Psoas muscle (tissue), 8 donors: ENCODE data around the gene TMEM60. TPM values are rescaled to one million over a fixed set of nuclear protein-coding genes. Genes with fewer than 3 reads are reported as not detected.

Experiments used
- ATAC-seq, 4 donors: fragments of 200-7000 bp; cut with Tn5 transposase; one replicate each; pipeline ENCODE4 v1.9.1; 2020; ENCODE audit warnings: moderate library complexity in 3 of 4, mild to moderate bottlenecking in 2 of 4
- DNase-seq, 2 donors: peaks; one replicate each; pipeline ENCODE4 v3.0.0-alpha.2; 2020
- H3K27ac ChIP-seq: fragments of 200-600 bp; one replicate; pipeline ENCODE4 v1.8.0; 2022
- H3K27me3 ChIP-seq, 3 donors: fragments of 200-600 bp in 1 of 3; one replicate each; pipeline versions ENCODE4 v1.6.1 to v1.8.0; 2013 to 2022; ENCODE audit warnings: low read length in 2 of 3, mild to moderate bottlenecking in 2 of 3, moderate library complexity in 1 of 3; ENCODE audit not compliant: insufficient read depth in 3 of 3
- H3K36me3 ChIP-seq, 2 donors: fragments of 200-600 bp in 1 of 2; one replicate each; pipeline versions ENCODE4 v1.6.1 to v1.8.0; 2013 to 2022; ENCODE audit warnings: low read depth in 1 of 2, mild to moderate bottlenecking in 1 of 2, moderate library complexity in 1 of 2; ENCODE audit not compliant: insufficient read depth in 1 of 2
- H3K4me1 ChIP-seq: fragments of 200-600 bp; one replicate; pipeline ENCODE4 v1.8.0; 2022
- H3K4me3 ChIP-seq: fragments of 200-600 bp; one replicate; pipeline ENCODE4 v1.8.0; 2022; ENCODE audit warnings: mild to moderate bottlenecking
- H3K9me3 ChIP-seq: fragments of 200-600 bp; one replicate; pipeline ENCODE4 v1.8.0; 2022
- CTCF ChIP-seq: fragments of 200-600 bp; IDR thresholded peaks from one replicate; pipeline ENCODE4 v1.8.0; 2022; ENCODE audit warnings: antibody characterized with exemption
- WGBS, 3 donors: extraction: QIAGEN DNeasy Blood & Tissue Kit; methylation state at CpG; one replicate each; pipeline versions ENCODE4 v1.1.6 to v1.1.7; 2013; 5-methylcytosine and 5-hydroxymethylcytosine counted together
- intact Hi-C, 2 donors: fragments of 100-400 bp; cut with DNase I; formaldehyde crosslinking; loops; one replicate each; pipeline versions ENCODE4 v1.11.0 to v1.14.2; 2022
- polyA plus RNA-seq, 3 donors: library from polyadenylated mRNA; stranded (reverse); fragments of 200-250 nt; gene quantifications; one replicate each; pipeline ENCODE4 v1.2.3, GENCODE V29; 2013
- total RNA-seq, 4 donors: library from RNA; stranded (reverse); fragmentation: NEBNext Ultra II Directional in 2 of 4; extraction: Animal tissue kit (Norgen Biotek cat#: 25700) in 2 of 4; gene quantifications; one replicate each; pipeline versions ENCODE4 v1.2.1 to v1.2.4, GENCODE V29; 2021 to 2023
- donor health status: healthy with polysubstance abuse.
- donor health status: DM: no; HTN: no; CAD: no; lungs with moderate emphysema.
- donor health status: Bipolar disorder and iron deficiency.
- donor health status: healthy.
- donor health status: DM: yes; HTN: yes; CAD: no.
- donor health status: DM: no; HTN: no; CAD: no.
- donor health status: DM: no; HTN: no; CAD: no.
- donor health status: DM: yes; HTN: yes; CAD: no.

TMEM60 gene
- total and polyA plus RNA-seq, 7 donors = 7.7 to 39.3 (median 13.8) TPM

GRCh38 chr7:77783111-77783510, 15.1 kb downstream of the TMEM60 start:
- Histone ChIP-seq H3K4me3 (no peak overlapping the region), H3K27me3 (no peaks in the 10 kb centered on the region), H3K4me1 (peaks cover 13% of the 10 kb centered on the region), H3K27ac (no peak overlapping the region), H3K9me3 (peaks cover 6% of the 10 kb centered on the region), H3K36me3 (peaks cover 0 to 40% of the 10 kb centered on the region in 2 donors)
- no peak for DNase-seq
- TF ChIP-seq CTCF = no peak
- 97 to 100% (median 98%) methylated on average over 1 of the region's 1 CpG for WGBS, 3 donors
- no peak for ATAC-seq
- intact Hi-C loops = no loop called here

DNA sequence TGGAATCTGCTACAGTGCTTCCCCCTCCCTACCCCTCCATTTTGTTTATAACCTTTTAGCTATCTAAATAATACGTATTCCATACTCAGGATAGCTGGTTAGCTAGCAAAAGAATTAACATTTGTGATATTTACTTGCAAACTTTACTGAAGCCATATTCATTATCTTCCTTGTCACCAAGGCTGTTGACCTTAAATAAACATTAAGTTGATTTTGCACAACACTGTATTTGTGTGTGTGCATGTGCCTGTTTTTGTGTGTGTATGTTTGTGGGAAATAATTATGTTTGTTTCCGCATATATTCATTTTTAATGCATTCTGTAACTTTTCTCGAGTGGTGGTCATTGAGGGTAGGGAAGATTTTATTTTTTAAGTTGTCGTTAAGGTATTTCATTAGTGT, 15.9 kb downstream of the TMEM60 start:
- Histone ChIP-seq H3K4me1 (peaks cover 16% of the 10 kb centered on the region), H3K27ac (no peak overlapping the region), H3K27me3 (no peaks in the 10 kb centered on the region), H3K36me3 (peaks cover 0 to 45% of the 10 kb centered on the region in 2 donors), H3K4me3 (no peak overlapping the region), H3K9me3 (peaks cover 6% of the 10 kb centered on the region)
- no peak for TF ChIP-seq CTCF
- DNase-seq (no peak), ATAC-seq (no peak)
- 95 to 98% (median 97%) methylated on average over 4 of the region's 4 CpGs for WGBS, 3 donors
- intact Hi-C loops = no loop called here

DNA sequence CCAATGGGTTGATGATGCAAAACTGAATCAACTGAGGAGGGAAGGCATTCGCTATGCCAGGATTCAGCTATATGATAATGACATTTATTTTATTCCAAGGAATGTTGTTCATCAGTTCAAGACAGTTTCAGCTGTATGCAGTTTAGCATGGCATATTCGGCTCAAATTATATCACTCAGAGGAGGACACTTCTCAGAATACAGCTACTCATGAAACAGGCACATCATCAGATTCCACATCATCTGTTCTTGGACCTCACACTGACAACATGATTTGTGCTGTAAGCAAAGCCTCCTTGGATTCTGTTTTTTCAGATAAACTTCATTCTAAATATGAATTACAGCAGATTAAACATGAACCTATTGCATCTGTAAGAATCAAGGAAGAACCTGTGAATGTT, 19.7 kb downstream of the TMEM60 start:
- H3K4me1 ChIP-seq = peaks cover 16% of the 10 kb centered on the region
- H3K4me3 ChIP-seq = no peak overlapping the region
- no peaks in the 10 kb centered on the region for H3K27me3 ChIP-seq
- 36 to 70% (median 42%) methylated on average over 2 of the region's 2 CpGs for WGBS, 3 donors
- intact Hi-C loops = no loop called here
- H3K9me3 ChIP-seq = peaks cover 7% of the 10 kb centered on the region
- DNase-seq (no peak), ATAC-seq (peak in 2 of 4 donors; percentile 56 to 66)
- H3K27ac ChIP-seq = peak overlapping the region; percentile 27
- TF ChIP-seq CTCF = no peak
- peaks cover 0 to 66% of the 10 kb centered on the region in 2 donors for H3K36me3 ChIP-seq

- Histone ChIP-seq H3K4me1 (no peaks in the 10 kb centered on the region), H3K27ac (no peak overlapping the region), H3K9me3 (peaks cover 5% of the 10 kb centered on the region), H3K27me3 (no peaks in the 10 kb centered on the region), H3K36me3 (peaks cover 0 to 73% of the 10 kb centered on the region in 2 donors), H3K4me3 (no peak overlapping the region)
- DNase-seq = no peak
- no peak for TF ChIP-seq CTCF
- no peak for ATAC-seq
- intact Hi-C loops = no loop called here
These were observed 26.3 kb downstream of the TMEM60 start for GRCh38 chr7:77771901-77772300.

GRCh38 chr7:77770316-77770715, 27.9 kb downstream of the TMEM60 start:
- intact Hi-C loops = no loop called here
- H3K4me1 ChIP-seq = peaks cover 4% of the 10 kb centered on the region
- 84 to 87% (median 87%) methylated on average over 8 of the region's 8 CpGs for WGBS, 3 donors
- no peak for DNase-seq
- H3K27ac ChIP-seq = no peak overlapping the region
- no peak overlapping the region for H3K4me3 ChIP-seq
- no peaks in the 10 kb centered on the region for H3K27me3 ChIP-seq
- peaks cover 0 to 75% of the 10 kb centered on the region in 2 donors for H3K36me3 ChIP-seq
- no peaks in the 10 kb centered on the region for H3K9me3 ChIP-seq
- no peak for ATAC-seq
- no peak for TF ChIP-seq CTCF
